Left renal cortex interstitium (tissue), 4 donors: Measurements from ENCODE around the gene FAM120C. TPM values are rescaled to one million over a fixed set of nuclear protein-coding genes. Genes with fewer than 3 reads are reported as not detected.

Source experiments
- DNase-seq, 4 donors: peaks; one replicate each; pipeline ENCODE4 v3.0.0-alpha.2; 2013; ENCODE audit warnings: low read depth in 4 of 4, low spot score in 2 of 4, missing footprints in 1 of 4
- polyA plus RNA-seq, 4 donors: library from polyadenylated mRNA; unstranded; fragments of 120-200 nt; gene quantifications; one replicate each; pipeline ENCODE4 v1.2.1, GENCODE V29; 2013; ENCODE audit not compliant: insufficient read length in 4 of 4

Gene FAM120C
- polyA plus RNA-seq, 4 donors, result 8.3 to 13.2 (median 10.6) TPM

DNA sequence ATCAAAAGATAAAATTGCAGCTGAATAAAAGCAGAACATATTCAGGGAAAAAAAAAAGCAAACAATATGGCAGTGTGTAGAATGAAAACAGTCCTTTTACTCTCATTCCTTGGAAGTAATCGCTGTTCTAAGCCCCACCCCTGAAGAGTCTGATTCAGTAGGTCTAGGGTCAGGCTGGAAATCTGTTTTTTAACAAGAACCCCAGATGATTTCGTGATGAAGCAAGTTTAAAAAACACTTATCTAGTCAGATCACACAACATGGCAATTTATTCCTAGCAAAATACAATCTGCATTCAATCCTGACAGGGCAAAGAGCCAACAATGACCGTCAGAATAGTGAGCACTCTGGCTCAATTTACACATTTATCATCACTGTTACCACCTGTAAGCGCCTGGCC, 16.1 kb downstream of the FAM120C start:
- no peak for DNase-seq

DNA sequence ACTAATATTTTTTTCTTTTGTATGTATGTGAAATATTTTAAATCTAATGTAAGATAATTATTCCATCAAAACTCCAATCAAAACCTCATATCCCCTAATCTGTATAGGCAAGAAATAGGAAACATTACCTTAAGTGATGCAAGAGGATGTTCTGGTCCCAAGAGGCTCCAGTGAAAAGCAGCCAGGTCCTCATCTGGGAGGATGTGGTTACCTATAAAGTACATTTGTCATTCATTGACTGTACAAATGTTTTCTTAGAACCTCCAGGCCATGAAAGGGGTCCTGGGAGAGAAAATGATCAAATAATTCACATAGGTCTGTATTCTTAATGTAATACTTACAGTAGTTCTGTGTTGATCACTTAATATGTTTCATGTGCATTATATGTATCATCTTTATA, 25.5 kb downstream of the FAM120C start:
- no peak for DNase-seq

DNA sequence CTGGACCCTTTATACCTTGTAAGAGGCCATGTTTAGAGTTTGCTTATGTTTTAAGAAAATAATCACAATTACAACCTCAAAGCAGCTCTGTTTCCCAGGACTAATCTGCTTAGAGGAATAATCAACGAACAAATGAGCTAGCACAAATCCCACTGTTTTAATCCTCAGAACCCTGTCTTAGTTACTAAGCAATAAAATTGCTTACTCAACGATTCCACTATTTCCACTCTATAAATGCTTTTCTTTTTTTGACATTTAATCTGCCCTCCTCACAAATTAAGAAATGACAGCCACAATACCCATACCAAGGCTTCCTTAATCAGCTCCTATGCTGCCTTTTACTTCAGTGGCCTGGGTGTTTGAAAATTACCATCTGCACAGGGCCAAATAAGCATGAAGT, 48.8 kb downstream of the FAM120C start:
- no peak for DNase-seq

DNA sequence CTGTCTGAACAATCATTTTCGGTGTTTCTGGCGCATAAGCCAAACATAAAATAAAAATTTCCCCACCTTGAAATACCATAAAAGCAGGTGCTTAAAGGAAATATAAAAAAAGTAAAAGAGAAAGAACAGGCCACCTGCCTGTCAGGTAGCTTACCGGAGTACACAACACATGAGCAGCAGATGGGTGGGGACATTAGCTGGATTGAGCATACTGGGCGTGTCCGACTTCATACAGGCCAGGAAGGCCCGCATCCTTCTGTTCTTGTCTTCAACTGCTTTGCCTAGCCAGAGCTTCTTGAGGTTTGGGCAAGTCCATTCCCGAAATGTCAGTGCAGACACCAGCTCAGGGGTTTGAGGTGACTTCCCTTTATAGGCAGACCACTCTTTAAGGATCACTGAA, 66.7 kb downstream of the FAM120C start:
- DNase-seq, result no peak

DNA sequence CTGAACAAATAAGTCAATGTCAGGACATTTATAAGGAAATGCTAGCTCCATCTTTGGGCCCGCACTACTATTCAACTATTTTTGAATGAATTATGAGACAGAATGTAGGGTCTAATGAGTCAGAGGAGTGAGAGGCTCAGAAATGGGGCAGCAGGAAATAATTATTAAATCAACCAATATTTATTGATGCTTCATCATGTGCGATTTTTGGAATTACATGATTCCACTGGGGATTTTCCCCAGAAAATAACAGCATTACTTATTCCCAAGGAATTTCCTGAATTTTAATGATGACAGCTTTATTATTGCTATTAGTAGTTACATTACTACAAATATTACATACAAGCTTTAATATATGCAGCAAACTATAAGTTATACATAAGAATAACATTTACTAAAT, 89.5 kb downstream of the FAM120C start:
- DNase-seq, result no peak

DNA sequence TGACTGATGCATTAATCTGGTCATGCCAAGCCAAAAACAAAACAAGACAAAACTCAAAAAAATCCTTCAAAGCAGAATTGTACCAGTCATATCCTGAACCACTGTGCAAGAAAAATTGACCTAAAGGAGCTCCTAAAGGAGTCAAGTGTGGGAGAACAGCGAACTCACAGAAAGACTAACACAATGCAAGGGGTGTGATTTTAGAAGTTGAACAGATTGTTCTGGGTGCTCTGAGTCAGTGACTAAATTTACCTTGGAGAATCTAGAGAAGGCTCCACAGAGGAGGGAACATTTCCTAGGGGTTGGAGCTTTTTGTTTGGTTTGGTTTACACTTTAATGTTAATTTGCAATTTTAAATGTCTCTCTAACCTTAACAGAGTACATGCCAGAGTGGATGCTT, 89.9 kb downstream of the FAM120C start:
- no peak for DNase-seq

DNA sequence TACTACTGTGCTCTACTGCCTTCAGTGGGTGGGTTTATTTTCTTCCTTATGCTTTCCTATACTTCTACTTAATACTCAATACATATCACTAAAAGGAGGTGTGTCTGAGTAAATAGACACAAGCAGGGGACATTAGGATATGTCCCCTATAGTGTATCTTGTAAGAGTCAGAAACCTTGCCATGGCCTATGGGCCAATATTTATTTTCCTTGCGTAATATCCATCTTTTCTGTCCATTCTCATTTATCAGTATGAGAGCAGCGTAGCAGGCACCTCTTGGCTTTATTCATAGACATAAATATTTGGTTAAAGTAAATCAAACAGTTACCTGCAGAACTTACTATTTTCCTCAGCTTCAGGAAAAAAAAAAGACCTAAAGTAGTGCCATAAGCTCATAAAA, 92.2 kb downstream of the FAM120C start:
- no peak for DNase-seq

DNA sequence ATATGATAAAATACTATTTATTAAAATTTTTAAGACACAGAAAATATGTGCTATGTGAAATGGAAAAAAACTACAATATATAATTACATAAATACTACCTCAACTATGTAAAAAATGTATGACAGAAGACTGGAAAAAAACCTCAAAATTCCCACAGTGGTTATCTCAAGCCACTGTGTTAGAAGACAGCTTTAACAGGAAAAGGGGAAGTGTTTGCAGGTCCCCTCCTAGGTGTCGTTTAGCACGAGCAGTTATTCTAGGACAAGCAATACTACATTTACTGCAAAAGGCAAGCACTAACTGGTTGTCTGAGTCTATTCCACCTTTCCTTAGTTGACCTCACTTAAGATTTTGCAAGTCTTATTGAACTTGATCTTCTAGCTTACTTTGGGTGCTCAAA, 93.9 kb downstream of the FAM120C start:
- no peak for DNase-seq

DNA sequence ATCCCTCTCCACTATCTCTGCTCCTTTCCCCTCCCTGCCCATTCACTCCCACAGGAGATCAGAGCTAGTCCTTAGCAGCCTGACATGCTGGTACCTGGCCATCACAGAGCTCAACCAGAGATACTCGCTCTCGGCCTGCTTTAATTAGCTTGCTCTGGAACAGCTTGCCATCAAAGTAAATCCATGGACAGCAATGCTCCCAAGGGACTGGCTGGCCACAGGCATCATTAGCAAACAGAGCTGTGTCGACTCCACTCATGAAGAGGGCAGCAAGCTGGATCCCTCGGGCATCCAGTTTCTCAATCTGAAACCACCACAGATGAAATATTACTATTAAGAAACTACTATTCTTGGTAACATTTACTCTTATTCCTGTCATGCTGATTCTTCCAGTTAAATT, 95.4 kb downstream of the FAM120C start:
- DNase-seq, result no peak

DNA sequence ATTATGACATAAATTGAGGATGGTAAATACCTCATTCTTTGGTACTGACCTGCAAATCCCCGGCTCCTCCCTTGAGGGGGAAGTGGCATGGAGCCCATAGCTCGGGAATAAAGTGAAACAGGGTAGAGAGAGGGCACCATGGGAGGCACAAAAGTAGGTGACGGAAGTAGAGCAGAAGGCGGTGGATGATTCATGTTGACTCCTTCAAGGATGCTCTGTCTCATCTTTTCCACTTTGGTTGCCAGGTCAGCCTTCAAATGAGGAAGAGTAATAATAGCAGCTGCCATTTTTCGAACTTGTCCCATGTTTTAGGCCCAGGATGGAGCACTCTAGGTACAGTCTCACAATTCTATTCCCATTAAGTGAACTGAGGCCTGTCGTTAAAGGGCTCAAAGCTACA, 97.4 kb downstream of the FAM120C start:
- DNase-seq, result no peak

DNA sequence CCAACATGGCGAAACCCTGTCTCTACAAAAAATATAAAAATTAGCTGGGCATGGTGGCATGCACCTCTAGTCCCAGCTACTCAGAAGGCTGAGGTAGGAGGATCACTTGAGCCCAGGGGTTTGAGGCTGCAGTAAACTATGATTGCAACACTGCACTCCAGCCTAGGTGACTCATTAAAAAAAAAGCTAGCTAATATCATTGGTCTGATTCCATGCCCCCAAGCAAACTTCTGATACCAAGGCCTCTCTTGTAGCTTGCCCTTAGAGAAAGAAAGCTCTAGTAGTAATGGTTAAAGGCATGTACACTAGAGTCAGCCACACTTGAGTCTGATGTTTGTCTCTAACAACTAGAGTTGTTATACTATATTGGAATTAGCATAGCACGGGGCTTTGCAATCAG, 106.2 kb downstream of the FAM120C start:
- DNase-seq, result no peak

DNA sequence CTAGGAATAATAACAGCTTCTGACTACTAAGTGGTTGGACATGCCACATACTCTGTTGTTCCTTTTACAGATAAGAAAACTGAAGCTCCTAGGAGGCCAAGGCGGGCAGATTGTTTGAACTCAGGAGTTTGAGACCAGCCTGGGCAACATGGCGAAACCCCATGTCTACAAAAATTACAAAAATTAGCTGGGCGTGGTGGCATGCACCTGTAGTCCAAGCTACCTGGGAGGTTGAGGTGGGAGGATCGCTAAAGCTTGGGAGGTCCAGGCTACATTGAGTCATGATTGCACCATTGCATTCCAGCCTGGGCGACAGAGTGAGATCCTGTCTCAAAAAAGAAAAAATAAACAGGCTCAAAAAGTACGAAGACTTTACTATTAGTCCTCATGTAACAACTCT, 108.2 kb downstream of the FAM120C start:
- no peak for DNase-seq

DNA sequence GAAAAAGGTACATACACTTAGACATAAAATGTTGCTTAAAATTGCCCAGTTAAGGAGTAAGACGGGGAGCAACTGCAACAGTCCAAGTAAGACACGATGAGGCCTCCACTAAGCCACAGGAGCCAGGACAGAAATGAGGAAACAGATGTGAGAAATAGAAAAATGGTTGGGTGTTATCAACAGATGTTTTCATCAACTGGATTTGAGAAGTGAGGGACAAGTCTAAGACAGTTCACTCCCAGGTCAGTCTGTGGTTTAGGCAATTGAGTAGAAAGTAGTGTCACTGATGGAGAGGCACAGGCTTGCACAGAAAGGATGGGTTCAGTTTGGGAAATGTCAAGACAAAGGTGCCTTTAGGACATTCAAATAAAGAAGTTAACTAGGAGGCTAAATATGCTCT, 115.3 kb downstream of the FAM120C start:
- no peak for DNase-seq

DNA sequence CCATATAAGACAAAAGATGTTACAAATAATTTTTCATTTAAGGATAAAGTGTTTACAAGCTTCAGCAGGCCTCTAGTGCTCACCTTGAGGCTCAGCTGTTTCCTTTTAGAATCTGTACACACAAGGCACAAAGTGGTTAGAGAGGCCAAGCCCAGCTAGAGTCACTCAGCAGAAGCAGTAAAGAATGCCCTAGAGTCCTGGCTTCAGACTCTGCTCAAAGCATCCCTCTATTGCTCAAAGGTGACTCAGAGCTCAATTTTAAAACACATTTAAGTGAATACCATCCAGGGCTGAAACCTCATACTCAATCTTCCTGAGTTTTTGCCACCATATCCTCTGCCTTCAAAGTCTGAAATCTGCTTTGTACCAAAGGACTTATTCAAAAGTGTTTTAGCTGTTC, 116.2 kb downstream of the FAM120C start:
- DNase-seq, result no peak

DNA sequence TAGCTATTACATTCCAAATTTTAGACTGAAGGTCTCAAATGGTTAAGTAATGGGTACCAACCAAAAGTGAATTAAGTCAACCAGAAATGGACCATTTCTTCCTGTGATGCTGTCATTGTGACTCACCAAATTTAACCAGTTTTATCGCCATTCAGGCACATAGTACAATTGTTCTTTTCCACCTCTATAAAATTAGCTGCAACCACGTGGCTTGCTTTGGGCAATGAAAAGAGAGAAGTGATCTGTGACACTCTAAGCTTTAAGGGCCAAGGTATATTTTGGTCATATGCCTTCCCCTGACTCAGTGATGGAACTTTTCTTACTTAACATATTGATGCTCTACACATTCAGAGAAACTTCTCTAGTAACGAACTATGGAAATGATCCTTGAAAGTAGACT, 118.5 kb downstream of the FAM120C start:
- DNase-seq, result no peak

DNA sequence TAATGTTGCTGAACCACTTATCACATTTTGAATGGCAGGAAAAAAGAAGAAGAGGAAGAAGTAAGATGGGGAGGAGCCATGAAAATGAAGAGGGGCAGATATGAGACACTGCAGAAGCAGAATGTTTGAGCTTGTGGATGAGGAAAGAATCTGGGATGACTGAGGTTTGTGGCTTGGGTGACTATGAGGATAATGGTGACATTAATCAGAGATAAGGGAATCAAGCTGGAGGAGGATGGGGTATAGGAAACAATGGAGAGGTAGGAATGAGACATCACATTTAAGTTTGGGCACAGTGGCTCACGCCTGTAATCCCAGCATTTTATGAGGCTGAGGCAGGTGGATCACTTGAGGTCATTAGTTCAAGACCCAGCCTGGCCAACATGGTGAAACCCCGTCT, 119.7 kb downstream of the FAM120C start:
- DNase-seq, result no peak

DNA sequence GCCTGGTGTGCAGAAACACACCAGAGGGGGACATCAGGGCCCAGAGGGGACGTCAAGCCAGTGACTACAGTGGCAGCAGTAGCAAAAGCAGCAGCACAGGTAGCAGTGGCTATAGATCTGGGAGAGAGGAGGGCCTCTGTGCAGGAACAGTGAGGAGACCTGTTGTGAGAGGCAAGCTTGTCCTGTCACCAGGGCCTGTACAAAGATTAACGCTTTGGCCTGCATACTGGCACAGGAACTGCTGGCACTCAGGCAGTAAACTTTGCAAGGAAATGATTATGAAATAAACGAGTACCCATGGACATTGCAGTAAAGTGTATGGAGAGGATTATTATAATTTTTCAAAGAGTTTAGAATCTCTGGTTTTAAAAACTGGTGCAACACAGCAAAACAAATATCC, 133.3 kb downstream of the FAM120C start:
- DNase-seq, result no peak

DNA sequence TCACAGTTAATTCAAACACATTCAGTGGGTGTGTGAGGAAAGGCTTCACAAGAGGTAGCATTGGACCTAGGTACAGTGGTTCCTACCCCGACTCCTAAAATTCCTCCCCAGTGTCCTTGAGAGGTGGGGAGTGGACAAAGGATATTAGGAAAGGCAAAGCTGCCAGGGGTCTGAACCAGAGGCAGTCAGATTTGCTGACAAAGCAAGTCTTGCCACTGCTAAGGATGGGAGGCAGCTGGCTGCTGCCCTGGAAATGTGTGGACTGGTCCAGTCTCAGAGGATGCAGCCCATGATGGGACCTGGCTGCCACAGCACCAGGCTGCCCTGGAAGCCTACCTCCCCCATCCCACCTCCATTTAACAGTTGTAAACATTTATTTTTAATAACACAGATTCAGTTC, 134.6 kb downstream of the FAM120C start:
- no peak for DNase-seq

DNA sequence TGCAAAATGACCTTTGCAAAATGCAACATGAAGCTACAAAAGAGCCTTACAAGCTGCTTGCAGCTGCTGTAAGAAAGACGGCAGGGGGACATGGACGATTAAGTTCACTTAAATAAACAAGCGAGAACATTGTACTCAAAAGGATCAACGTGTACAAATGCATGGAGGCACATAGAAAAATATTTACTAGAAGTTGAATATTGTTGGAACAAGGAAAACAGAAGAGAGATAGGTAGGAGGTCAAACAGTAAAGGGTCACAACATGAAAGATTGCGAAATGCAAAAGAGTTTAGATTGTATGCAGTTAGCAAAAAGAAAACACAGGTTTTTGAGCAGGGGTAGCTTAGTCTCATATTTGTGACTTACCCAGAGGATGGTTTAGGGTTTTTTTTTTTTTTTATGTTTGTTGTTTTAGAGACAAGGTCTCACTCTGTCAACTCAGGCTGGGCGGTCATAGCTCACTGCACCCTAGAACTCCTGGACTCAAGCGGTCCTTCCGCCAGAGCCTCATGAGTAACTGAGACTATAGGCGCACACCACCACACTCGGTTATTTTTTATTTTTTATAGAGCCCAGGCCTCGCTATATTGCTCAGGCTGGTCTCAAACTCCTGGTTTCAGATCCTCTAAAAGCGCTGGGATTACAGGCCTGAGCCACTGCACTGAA, 137.4 kb downstream of the FAM120C start:
- DNase-seq, result peak in 2 of 4 donors; percentile 8

DNA sequence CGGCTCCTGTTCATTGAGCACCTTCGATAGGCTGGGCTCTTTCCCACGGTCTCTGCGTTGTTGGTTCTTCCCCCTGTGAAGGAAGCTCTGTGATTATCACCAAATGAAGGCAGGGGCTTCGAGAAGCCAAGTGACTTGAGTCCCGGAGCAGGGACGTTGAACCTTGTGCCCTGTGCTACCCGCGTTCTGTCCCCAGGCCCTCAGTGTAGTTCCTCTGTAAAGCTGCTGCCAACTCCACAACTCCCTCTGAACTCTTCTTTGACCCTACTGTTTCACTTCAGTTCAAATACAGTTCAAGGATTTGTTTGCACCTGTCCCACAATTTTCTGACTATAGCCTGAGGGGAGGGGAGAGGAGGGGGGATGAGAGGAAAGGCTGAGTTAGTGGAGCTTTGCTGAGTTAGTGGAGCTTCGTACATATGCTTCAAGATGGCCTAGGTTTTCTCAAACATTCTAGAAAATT, 138.1 kb downstream of the FAM120C start:
- DNase-seq, result peak in 1 of 4 donors; percentile 31

DNA sequence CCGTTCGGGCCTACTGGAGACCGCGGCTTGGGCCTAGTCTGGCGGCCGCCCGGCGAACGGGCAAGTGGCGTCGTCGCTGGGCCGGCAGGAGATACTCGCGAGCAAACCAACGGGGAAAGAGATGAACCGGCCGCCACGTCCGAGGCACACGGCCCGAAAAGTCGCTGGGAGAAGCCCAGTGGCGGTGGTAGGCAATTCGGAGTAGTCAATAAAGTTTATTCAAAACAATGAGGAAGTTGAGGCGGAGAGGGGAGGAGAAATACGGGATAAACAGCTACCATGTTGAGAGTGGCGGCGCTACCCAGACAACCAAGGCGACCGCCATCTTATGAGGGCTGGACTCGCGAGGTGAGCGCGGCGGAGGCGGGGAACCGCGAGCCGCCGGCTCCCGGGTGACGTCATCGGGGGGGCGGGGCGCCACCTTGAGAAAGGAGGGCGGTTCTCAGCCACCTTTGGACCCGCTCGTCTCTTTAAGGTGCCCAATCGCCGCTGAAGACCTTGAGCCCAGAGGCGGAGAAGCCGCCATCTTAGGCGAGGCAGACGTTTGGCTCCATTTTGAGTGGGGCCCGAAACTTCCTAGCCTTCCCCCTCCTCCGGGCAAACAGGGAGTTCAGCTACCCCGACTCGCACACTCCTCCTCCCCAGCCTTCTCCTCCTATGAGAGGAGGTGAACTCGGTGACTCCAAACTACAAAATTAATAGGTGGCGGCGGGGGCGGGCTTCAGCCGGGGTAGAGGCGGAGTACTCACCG, 138.8 kb downstream of the FAM120C start, which contains the start of gene PHF8:
Gene PHF8, minus strand, starts transcription at position 348 of the 751 bp plus-strand sequence. CDS start 1,745 bp downstream, outside the sequence.
- DNase-seq, result peak; percentile 73 to 87 (median 82)

DNA sequence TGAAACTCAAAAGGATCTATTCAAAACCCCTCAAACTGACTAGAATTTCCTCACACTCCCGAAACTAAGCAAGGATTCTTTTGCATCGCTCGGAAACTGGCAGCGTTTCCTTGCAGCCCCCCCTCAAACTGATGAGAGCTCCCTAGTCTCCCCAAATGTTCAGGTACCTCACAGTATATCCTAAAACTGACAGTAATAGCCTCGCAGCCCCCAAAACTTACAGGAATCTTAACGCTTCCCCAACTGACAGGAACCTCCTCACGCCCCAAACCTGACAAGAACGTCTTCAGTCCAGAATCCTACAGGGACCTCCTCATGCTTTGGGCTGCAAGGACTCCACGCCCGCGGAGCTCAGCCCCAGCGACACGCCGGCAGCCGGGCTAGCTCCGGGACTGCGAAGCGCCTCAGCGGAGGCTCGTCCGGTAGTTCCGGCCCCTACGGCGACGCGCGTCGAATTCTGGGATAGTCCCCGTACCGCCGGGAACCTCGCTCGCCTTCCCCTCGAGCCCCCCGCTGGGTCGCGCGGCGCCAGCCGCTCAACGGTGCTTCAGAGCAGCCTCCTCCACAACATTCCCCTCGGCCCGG, 139.4 kb downstream of the FAM120C start:
- peak in 2 of 4 donors; percentile 6 for DNase-seq
